ENCODE data around the gene MACROD1.
"Not testable (repeated sequence)": the region's sequence is repeated elsewhere in the genome, so short reads cannot be mapped to it uniquely, and the experiment has no call there.

Gene MACROD1

GRCh38 chr11:64052938-64053622, 112.8 kb downstream of the MACROD1 start:
- no peak for DNase-seq

DNA sequence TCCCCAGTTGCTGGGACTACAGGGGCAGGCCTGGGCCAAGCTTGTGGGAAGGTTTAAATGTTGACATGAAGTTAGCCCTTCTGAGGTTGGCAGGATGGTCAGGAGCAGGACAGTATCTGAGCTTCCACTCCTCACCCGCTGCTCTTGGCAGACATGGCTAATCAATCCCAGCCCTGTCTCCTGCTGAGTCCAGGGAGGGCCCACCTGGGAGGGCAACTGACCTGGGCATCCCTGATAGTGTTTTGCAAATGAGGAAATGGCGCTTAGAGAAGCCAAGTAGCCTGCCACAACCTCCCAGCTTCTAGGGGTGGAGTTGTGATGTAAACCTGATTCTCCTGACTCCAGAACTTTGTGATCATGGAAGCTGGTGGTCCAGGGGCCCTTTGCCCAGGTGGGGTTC, 113.5 kb downstream of the MACROD1 start:
- DNase-seq, result no peak

DNA sequence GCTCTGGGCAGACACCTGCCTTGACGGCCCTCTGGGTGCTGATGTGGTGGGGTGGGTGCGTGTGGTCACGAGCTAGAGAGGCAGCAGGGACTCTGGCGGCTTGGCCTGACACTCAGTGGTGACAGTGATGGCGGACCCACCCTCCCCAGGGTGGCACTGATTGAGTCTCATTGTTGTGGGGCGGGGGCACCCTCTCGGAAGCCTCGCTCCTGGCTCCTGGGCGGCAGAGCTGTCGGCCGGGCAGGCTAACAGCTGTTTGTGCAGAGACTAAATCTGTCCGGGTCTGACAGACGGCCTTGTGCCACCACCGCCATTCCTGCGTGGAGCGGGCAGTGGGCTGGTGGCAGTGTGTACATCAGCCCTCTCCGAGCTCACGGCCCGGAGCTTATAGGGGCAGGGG, 114.6 kb downstream of the MACROD1 start:
- DNase-seq, result no peak

DNA sequence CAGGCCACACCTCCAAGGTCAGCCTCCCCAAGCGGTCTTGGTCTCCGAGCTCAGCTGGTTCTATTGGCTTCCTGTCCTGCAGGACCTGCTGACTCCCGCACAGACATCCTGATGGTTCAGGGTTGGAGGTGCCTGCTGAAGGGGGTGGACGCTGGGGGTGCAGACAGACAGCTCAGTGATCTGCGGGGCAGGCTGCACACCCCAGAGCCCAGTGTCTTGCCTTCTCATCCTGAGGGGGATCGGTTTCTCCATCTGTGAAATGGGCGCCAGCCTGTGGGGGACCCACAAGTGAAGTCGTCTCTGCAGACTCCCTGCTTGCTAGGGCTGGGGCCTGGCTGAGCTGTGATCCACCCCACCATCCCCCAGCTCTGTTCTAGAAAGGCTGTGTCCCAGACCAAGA, 116.4 kb downstream of the MACROD1 start:
- no peak for DNase-seq

- no peak for DNase-seq
Observed at GRCh38 chr11:64048042-64048854, 117.7 kb downstream of the MACROD1 start.

- DNase-seq, result not testable (repeated sequence)
Observed at GRCh38 chr11:64047373-64047772, 118.5 kb downstream of the MACROD1 start.

DNA sequence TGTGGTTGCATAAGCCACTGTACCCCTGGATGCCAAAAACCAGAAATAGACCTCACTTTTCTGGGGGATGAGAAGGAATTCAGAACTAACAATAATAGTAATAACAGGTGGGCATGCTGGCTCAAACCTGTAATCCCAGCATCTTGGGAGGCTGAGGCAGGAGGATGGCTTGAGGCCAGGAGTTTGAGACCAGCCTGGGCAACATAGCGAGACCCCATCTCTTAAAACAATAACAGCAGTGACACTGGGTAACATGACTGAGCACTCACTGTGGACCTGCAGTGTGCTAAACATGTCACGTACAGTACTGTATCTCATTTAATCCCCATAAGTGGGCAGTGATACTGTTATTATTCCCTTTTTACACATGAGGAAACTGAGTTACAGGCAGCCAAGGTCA, 120.2 kb downstream of the MACROD1 start:
- DNase-seq, result no peak

DNA sequence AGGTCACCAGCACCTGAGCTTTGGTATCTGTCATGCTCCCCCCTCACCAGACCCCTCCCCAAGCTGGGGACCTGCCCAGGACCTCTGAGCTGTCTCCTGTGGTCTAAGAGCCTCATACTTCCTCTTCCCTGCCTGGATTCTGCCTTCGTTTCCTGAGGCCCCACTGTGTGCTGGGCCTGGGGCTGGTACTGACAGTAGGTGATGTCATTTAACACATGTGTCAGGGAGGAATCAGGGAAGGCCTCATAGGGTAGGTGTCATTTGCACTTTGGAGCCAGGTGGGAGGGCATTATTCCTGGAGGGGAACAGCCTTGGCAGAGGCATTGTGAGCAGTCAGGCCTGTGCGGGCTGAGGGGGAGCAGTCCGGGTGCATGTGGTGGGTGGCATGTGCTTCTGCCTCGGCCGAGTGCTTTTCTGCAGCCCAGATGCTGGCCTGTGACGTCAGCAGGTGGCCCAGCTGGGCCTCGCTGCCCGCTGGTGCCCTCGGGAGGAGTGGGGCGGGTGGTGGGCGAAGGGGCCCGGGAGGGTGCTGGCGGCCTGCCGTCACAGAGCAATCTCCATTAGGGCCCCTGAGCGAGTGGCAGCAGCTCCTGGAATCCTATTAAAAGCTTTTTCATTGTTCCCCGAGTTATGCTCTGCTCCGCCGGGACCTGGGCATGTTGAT, 121.1 kb downstream of the MACROD1 start:
- no peak for DNase-seq

DNA sequence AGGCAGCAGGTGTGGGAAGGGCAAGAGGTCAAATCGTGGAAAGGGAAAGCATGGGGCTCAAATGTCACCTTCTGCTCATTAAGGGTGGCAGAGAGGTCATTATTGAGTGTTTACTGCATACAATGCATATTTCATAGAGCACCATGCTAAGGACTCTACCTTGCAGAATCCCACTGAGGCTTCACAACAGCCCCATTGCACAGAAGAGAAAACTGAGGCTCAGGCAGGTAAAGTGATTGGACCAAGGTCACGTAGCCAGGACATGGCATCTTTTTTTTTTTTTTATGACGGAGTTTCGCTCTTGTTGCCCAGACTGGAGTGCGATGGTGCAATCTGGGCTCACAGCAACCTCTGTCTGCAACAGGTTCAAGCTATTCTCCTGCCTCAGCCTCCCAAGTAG, 122.4 kb downstream of the MACROD1 start:
- DNase-seq, result no peak

GRCh38 chr11:64042301-64042700, 123.6 kb downstream of the MACROD1 start:
- no peak for DNase-seq

DNA sequence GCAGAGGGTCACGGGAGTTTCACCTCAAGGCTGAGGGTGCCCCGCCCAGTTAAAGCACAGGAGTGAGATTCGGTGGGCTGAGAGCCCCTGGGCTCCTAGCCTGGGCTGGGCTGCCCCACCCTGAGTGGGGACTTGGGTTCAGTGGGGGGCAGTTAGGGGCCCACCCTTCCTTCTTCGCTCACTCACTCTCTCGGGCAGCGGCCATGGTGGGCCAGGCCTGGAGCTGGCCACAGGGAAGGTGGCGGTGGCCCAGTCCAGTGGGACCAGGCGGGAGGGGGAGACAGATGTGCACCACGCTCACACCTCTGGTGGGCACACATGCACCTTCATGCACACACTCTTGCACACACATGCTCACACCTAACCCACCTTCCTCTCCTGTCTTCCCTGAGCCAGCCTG, 124.1 kb downstream of the MACROD1 start:
- DNase-seq, result no peak

DNA sequence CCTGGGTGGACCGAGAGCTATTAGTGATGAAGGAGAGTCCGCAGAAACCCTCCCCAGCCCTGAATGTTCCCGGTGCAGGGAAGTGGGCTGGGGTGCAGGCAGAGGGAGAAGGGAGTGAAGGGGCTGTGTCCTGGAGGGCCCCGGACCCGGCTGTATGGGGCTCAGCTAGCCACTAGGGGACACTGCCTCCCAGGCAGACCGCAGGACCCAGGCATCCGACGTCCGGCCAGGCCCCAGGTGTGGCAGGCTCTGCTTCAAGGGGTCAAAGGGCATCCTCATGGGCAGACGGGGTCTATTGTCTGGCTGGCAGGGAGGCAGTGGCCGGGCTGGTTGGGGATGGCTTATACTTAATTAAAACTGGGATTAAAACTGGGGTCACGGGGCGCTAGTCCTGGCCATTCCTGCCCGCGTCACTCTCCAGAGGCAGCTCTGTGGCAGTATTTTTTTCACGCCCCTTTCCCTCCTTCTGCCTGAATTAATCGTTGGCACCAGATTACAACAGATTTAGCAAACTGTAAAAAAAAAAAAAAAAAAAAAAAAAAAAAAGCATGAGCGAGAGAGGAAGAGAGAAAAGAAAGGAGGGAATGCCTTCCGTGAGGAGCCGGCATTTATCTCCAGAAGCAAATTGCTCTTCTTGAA, 125.1 kb downstream of the MACROD1 start:
- DNase-seq, result no peak

GRCh38 chr11:64039012-64039665, 126.8 kb downstream of the MACROD1 start:
- no peak for DNase-seq

DNA sequence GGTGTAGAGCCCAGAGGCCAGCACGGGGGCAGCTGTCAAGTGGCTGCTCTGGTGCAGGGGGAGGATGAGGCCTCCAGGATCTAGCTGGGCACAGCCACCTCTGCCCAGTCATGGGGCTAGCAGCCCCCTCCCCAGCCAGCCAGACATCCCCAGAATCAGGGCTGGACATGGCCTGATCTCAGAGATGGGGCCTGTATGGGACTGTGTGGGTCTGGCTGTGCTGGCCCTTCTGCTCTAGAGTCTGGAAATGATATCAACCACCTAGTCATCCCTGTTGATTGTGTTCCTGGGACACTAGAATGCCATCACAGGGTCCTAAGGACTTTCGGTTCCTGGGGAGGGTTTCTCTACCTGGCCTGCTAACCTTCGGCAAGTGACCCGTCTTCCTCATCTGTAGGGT, 127.4 kb downstream of the MACROD1 start:
- no peak for DNase-seq

DNA sequence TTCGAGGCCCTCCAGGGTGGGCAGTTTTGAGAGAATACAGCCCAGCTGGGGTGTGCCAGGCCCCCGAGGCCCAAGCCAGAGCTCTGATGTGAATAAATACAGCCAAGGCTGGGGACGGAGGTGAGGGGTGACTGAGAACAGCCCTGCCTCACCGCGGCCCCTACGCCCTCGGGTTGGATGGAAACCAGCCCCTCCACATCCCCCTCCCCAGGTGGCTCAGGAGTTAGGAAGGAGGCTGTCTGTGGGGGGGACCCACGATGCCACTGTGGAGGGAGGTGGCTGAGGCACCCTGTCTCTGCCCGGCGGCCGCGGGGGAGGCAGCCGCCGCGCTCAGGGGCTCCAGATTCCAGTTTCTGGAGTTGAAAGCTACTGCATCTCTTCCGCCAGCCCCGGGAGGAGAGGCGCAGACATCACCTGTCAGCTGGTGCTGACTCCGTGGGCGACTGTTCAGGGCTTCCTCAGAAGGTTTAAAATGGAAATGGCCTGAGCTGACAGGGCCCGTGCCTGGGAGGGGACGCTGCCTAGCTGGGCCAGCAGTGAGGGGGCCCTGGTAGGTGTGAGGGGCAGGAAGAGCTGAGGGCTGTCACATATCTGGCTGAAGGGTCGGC, 128.8 kb downstream of the MACROD1 start:
- no peak for DNase-seq

GRCh38 chr11:64036087-64037026, 129.6 kb downstream of the MACROD1 start:
- DNase-seq, result no peak

DNA sequence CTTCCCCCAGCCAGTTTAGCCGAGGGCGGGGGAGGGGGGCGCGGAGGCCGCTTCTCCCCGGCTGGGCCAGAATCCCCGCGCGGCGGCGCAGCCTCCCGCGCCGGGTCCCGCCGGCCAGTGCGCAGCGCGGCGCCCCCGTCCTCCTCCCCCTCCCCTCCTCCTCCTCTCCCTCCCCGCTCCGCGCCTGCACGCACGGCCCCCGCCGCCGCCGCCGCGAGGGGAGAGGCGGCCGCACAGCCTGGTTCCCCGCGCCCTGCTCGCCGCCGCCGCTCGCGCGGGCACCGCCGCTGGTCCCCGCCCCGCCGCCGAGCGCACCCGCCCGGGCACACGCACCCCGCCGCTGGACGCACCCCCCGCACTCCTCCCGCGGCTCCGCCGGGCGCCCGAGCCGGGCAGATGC, 130.3 kb downstream of the MACROD1 start, which contains the start of gene FLRT1:
Gene FLRT1, plus strand, starts transcription at position 356 of the 400 bp plus-strand sequence. CDS start 80,337 bp downstream, outside the sequence.
- no peak for DNase-seq

DNA sequence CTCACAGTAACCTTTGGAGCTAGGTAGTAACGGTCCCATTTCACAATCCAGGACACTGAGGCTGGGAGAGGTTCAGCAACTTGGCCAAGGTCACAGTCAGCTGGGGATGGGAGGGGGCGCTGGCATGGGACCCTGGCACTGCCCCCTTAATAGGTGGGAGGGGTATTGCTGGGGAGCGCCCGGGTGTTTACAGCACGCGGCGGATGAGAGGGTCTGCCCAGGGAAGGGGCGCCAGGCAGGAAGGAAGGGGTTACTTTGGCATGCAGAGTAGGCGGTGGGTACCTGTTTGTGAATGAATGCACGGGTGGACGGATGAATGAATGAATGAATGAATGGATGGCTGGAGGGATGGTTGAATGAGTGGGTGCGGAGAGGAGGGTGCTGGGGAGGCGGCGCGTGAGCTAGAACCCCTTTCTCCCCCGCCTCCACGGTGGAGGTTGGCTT, 130.8 kb downstream of the MACROD1 start:
- no peak for DNase-seq

DNA sequence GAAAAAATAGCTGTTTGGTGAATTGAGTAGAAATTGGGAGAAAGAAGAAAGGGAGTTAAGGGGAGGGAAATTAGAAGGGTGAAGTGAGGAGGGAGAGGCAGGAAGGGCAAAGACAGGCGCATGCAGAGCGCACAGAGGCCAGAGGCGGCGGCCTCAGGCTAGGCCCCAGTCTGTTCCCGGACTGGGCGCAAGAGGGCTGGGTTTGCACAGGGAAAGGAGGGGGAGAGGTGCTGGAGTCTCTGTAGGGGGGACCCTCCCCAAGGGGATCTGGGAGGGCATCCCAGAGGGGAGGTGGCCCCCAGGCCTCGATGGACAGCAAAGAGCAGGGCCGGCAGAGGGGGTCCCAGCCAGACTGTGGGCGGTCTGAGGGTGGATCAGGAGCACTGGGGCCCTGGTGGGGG, 131.5 kb downstream of the MACROD1 start:
- DNase-seq, result no peak

DNA sequence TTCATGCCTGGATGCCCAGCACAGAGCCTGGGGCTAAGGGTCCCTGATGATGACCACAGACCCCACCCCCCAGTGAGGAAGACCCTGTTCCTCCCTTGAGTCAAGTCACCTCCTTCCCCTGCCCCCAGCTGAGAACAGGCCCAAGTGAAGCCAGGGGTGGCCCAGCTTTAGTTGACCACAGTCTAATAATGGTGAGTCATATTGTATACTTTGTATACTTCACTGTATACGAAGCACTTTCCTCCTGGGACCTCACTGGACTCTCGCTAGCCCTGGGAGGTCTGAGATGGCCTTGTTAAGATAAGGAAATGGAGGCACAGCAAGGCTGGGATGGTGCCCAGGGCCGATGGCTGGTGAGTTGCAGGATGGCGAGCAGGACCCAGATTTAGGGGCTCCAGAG, 133.9 kb downstream of the MACROD1 start:
- DNase-seq, result no peak

DNA sequence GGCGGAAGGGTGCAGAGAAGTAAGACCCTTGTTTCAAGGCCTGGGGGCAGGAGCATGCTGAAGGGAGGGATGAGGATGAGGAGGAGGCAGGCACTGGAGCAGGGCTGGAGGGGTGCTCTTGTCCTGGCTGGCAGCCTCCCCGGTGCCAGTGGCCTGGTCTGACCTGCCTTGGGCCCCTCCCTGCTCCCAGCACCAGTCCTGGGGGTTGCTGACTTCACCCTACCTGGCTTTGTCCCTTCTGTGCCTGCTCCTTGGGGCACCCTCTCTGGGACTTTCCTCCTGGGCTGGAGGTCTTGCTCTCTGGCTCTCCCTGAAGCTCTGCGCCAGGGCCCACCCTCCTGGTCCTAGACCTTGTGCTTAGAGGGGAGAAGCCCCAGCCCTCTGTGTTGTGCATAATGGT, 134.9 kb downstream of the MACROD1 start:
- no peak for DNase-seq
